IgD-negative memory B cell (primary cell): Measurements from ENCODE around the gene TBRG1. TPM values are rescaled to one million over a fixed set of nuclear protein-coding genes. Genes with fewer than 3 reads are reported as not detected.

Source experiments
- H3K27ac Mint-ChIP-seq, 3 donors: one replicate each; pipeline ENCODE4 v1.8.0; 2020 to 2022; ENCODE audit warnings: mild to moderate bottlenecking in 3 of 3, mixed read lengths in 3 of 3, moderate library complexity in 1 of 3
- H3K27me3 Mint-ChIP-seq: one replicate; pipeline ENCODE4 v1.8.0; 2021; ENCODE audit warnings: mixed read lengths
- H3K36me3 Mint-ChIP-seq: one replicate; pipeline ENCODE4 v1.8.0; 2020; ENCODE audit warnings: mild to moderate bottlenecking, mixed read lengths
- H3K4me1 Mint-ChIP-seq, 3 donors: one replicate each; pipeline ENCODE4 v1.8.0; 2020 to 2022; ENCODE audit warnings: mixed read lengths in 3 of 3, mild to moderate bottlenecking in 1 of 3
- H3K4me3 Mint-ChIP-seq, 4 donors: one replicate each; pipeline ENCODE4 v1.8.0; 2020 to 2022; ENCODE audit warnings: mild to moderate bottlenecking in 4 of 4, mixed read lengths in 4 of 4, moderate library complexity in 3 of 4
- H3K9me3 Mint-ChIP-seq, 3 donors: one replicate each; pipeline ENCODE4 v1.8.0; 2020 to 2021; ENCODE audit warnings: mixed read lengths in 3 of 3, mild to moderate bottlenecking in 1 of 3
- polyA plus RNA-seq: library from polyadenylated mRNA; unstranded; fragments of 300-500 nt; fragmentation: Illumina TruSeq; gene quantifications from one replicate; pipeline ENCODE4 v1.2.3, GENCODE V29; 2021

TBRG1 gene
- polyA plus RNA-seq: 35.9 TPM

GRCh38 chr11:124622531-124623451 is at the start of gene TBRG1:
TBRG1 (plus strand) TSS chr11:124622864; CDS start chr11:124623084, 220 bp downstream.
- no peaks in the 10 kb centered on the region for H3K27me3 Mint-ChIP-seq
- peak within 1 kb of the TSS; percentile 80 to 98 (median 97) for H3K27ac Mint-ChIP-seq
- H3K36me3 Mint-ChIP-seq: peaks cover 6% of the 10 kb centered on the region
- no peaks in the 10 kb centered on the region for H3K9me3 Mint-ChIP-seq
- peak within 1 kb of the TSS; percentile 90 to 100 (median 99) for H3K4me3 Mint-ChIP-seq
- peaks cover 18 to 23% (median 21%) of the 10 kb centered on the region in 3 donors for H3K4me1 Mint-ChIP-seq

DNA sequence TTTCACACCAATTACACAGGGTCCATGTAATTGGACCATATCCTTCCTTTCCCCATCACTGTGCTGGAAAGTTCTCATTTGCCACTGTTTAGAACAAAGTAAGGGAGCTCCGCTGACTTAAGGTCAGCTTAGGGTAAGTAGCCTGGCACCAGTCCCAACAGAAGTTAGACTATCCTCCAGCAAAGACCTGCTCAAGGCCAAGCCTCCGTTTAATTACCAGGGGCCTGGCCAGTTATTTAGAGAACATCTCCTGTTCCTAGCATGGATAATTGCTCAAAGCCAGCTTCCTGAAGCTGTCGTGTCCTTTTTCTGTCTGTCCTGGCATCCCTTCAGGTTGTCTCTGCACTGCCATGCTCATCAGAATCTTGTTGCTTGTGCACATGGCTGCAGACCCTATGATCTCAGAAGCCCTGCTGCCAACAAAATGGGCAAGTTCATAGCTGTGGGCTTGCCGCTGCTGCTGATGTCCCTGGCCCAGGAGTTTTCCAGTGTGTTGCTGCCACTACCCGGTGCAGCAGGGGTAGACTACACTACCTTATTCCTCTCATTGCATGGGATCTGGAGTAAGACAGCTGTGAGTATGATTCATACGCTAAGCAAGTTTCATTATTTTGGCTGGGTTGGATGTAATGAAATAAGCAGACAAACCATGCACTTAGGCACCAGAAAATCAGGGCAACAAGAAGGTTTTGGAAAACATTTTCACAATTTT is 44.8 kb upstream of the TBRG1 start:
- Mint-ChIP-seq H3K27me3 (peaks cover 4% of the 10 kb centered on the region), H3K4me3 (no peak overlapping the region), H3K27ac (no peak overlapping the region), H3K4me1 (no peaks in the 10 kb centered on the region), H3K36me3 (no peaks in the 10 kb centered on the region), H3K9me3 (peaks cover 0 to 3% (median 0%) of the 10 kb centered on the region in 3 donors)

- Mint-ChIP-seq H3K27ac (no peak overlapping the region), H3K4me3 (no peak overlapping the region), H3K4me1 (no peaks in the 10 kb centered on the region), H3K27me3 (peaks cover 4% of the 10 kb centered on the region), H3K36me3 (no peaks in the 10 kb centered on the region), H3K9me3 (no peaks in the 10 kb centered on the region)
These were observed 43.9 kb upstream of the TBRG1 start for GRCh38 chr11:124578761-124579160.

GRCh38 chr11:124581817-124582216 is 40.8 kb upstream of the TBRG1 start:
- no peak overlapping the region for H3K27ac Mint-ChIP-seq
- peaks cover 8% of the 10 kb centered on the region for H3K27me3 Mint-ChIP-seq
- H3K9me3 Mint-ChIP-seq: no peaks in the 10 kb centered on the region
- H3K4me3 Mint-ChIP-seq: no peak overlapping the region
- peaks cover 0 to 2% (median 0%) of the 10 kb centered on the region in 3 donors for H3K4me1 Mint-ChIP-seq
- no peaks in the 10 kb centered on the region for H3K36me3 Mint-ChIP-seq

- Mint-ChIP-seq H3K4me1 (peaks cover 0 to 2% (median 0%) of the 10 kb centered on the region in 3 donors), H3K27ac (no peak overlapping the region), H3K9me3 (no peaks in the 10 kb centered on the region), H3K36me3 (no peaks in the 10 kb centered on the region), H3K4me3 (no peak overlapping the region), H3K27me3 (peaks cover 13% of the 10 kb centered on the region)
These were observed 40.1 kb upstream of the TBRG1 start for GRCh38 chr11:124582565-124582964.

DNA sequence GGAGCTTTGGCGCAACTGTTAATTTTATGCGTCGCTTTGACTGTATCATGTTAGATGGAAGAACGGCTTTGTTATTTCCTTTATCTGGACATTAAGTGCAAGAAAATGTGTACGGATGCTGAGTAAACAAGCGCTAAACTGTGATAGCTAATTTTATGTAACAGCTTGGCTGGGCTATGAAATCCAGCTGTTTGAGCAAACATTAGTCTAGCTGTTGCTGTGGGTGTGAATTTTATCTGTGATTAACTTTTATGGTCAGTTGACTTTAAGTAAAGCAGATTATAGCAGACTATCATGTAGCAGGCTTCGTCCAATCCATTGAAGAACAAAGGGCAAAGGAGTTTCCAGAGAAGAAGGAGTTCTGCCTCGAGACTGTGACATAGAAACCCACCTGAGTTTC is 38.9 kb upstream of the TBRG1 start:
- H3K27me3 Mint-ChIP-seq: peaks cover 9% of the 10 kb centered on the region
- no peak overlapping the region for H3K4me3 Mint-ChIP-seq
- H3K36me3 Mint-ChIP-seq: no peaks in the 10 kb centered on the region
- no peaks in the 10 kb centered on the region for H3K9me3 Mint-ChIP-seq
- H3K27ac Mint-ChIP-seq: no peak overlapping the region
- peaks cover 0 to 2% (median 0%) of the 10 kb centered on the region in 3 donors for H3K4me1 Mint-ChIP-seq

- H3K27me3 Mint-ChIP-seq: peaks cover 9% of the 10 kb centered on the region
- H3K36me3 Mint-ChIP-seq: no peaks in the 10 kb centered on the region
- H3K9me3 Mint-ChIP-seq: no peaks in the 10 kb centered on the region
- no peak overlapping the region for H3K4me3 Mint-ChIP-seq
- peaks cover 0 to 2% (median 0%) of the 10 kb centered on the region in 3 donors for H3K4me1 Mint-ChIP-seq
- H3K27ac Mint-ChIP-seq: no peak overlapping the region
These were observed 37.8 kb upstream of the TBRG1 start for GRCh38 chr11:124584681-124585372.

DNA sequence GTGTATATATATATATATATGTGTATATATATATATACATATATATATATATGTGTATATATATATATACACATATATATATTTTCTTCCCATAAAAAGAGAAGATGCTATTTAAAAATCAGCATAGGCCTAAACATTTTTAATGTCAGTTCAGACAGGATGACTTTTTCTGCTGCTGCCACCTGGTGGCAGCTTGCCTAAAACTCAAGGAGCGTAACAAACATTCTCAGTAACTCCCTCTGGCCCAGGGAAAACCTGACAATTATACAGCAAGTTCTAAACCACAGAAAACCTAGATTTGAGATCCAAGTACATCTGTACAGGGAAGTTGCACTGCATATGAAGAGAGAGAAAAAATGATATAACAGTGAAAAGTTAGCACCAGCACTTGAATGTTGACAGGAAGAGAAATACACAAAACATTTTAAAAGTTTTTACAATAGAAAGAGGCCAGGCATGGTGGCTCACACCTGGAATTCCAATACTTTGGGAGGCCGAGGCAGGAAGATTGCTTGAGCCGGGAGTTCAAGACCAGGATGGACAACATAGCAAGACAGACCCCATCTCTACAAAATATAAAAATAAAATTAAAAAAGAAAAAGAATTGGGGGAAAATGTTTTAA is 36.3 kb upstream of the TBRG1 start:
- Mint-ChIP-seq H3K27ac (no peak overlapping the region), H3K27me3 (peaks cover 9% of the 10 kb centered on the region), H3K4me3 (no peak overlapping the region)

GRCh38 chr11:124591430-124591829 is 31.2 kb upstream of the TBRG1 start:
- Mint-ChIP-seq H3K36me3 (no peaks in the 10 kb centered on the region), H3K4me1 (no peaks in the 10 kb centered on the region), H3K27me3 (peaks cover 8% of the 10 kb centered on the region), H3K27ac (no peak overlapping the region), H3K9me3 (no peaks in the 10 kb centered on the region), H3K4me3 (no peak overlapping the region)

More for the DNA sequence above, 36.3 kb upstream of the TBRG1 start:
- Mint-ChIP-seq H3K9me3 (no peaks in the 10 kb centered on the region), H3K36me3 (no peaks in the 10 kb centered on the region), H3K4me1 (peaks cover 0 to 2% (median 0%) of the 10 kb centered on the region in 3 donors)

GRCh38 chr11:124592627-124593026 is 30.0 kb upstream of the TBRG1 start:
- Mint-ChIP-seq H3K36me3 (no peaks in the 10 kb centered on the region), H3K9me3 (no peaks in the 10 kb centered on the region), H3K27ac (no peak overlapping the region), H3K27me3 (peaks cover 1% of the 10 kb centered on the region), H3K4me1 (no peaks in the 10 kb centered on the region), H3K4me3 (no peak overlapping the region)

- Mint-ChIP-seq H3K4me3 (no peak overlapping the region), H3K9me3 (peaks cover 0 to 2% (median 0%) of the 10 kb centered on the region in 3 donors), H3K27me3 (peaks cover 3% of the 10 kb centered on the region), H3K27ac (no peak overlapping the region), H3K4me1 (no peaks in the 10 kb centered on the region), H3K36me3 (no peaks in the 10 kb centered on the region)
These were observed 27.4 kb upstream of the TBRG1 start for GRCh38 chr11:124595302-124595701.

DNA sequence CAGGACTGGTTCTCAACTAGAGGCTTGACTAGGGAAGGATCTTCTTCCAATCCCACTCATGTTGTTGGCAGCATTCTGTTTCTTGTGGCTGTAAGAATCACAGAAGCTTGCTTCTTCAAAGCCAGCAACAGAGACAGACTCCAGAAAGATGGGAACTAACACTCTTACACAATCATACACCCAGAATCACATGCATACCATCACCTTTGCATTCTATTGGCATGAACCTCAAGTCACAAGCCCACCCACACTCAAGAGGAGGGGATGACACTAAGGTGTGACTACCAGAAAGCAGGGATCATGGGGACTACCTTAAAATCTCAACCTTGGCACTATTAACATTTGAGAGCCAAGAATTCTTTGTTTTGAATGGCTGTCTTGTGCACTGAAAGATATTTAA is 25.0 kb upstream of the TBRG1 start:
- Mint-ChIP-seq H3K4me1 (no peaks in the 10 kb centered on the region), H3K9me3 (peaks cover 0 to 2% (median 0%) of the 10 kb centered on the region in 3 donors), H3K27me3 (peaks cover 6% of the 10 kb centered on the region), H3K27ac (no peak overlapping the region), H3K36me3 (no peaks in the 10 kb centered on the region), H3K4me3 (no peak overlapping the region)

GRCh38 chr11:124600621-124601320 is 21.9 kb upstream of the TBRG1 start:
- H3K36me3 Mint-ChIP-seq: no peaks in the 10 kb centered on the region
- no peak overlapping the region for H3K4me3 Mint-ChIP-seq
- peaks cover 0 to under 1% (median 0%) of the 10 kb centered on the region in 3 donors for H3K4me1 Mint-ChIP-seq
- H3K27me3 Mint-ChIP-seq: peaks cover 6% of the 10 kb centered on the region
- H3K9me3 Mint-ChIP-seq: peaks cover 0 to 2% (median 0%) of the 10 kb centered on the region in 3 donors
- no peak overlapping the region for H3K27ac Mint-ChIP-seq

DNA sequence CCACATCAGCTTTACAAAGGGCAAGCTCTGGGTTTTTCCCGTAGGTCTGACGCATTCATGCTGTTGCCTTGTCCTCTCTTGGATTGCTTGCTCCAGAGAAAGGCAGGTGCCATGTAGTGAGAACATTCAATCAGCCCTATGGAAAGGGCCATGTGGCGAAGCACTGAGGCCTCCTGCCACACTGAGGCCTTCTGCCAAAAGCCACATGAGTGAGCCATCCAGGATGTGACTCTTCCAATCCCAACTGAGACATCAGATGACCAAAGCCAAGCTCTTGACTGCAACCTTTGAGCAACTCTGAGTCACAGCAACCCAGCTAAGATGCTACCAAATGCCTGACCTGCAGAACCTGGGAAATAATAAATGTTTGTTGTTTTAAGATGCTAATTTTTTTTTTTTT is 20.5 kb upstream of the TBRG1 start:
- peaks cover 0 to 2% (median 0%) of the 10 kb centered on the region in 3 donors for H3K9me3 Mint-ChIP-seq
- H3K4me1 Mint-ChIP-seq: peaks cover 0 to 2% (median 0%) of the 10 kb centered on the region in 3 donors
- H3K27me3 Mint-ChIP-seq: peaks cover 4% of the 10 kb centered on the region
- H3K36me3 Mint-ChIP-seq: no peaks in the 10 kb centered on the region
- H3K27ac Mint-ChIP-seq: no peak overlapping the region
- H3K4me3 Mint-ChIP-seq: no peak overlapping the region
